ENCODE measurements around the gene RELL1. TPM values are rescaled to one million over a fixed set of nuclear protein-coding genes. Genes with fewer than 3 reads are reported as not detected.

Gene RELL1
- total and polyA plus RNA-seq, 10 of the 15 experiments (the other 5 are each of a cell fraction or from before 2014, with no cell fraction given): 0.20 to 10.9 (median 3.9) TPM

- H3K79me2 ChIP-seq (ENCODE audit: control insufficient read depth, insufficient read depth, low read length): no peaks in the 10 kb centered on the region; the same call in none of the 2 replicates
- no peak overlapping the region for H3K4me3 ChIP-seq
- H4K20me1 ChIP-seq (ENCODE audit: control insufficient read depth, insufficient read depth): no peaks in the 10 kb centered on the region
- no peaks in the 10 kb centered on the region for H3K36me3 ChIP-seq (ENCODE audit: control insufficient read depth in 2 of 2, insufficient read depth in 2 of 2, low read length in 1 of 2)
- DNase-seq (ENCODE audit: low read depth, low spot score) (no peak), ATAC-seq (no peak), FAIRE-seq (no peak)
- 79% methylated on average over 5 of the region's 5 CpGs for WGBS (ENCODE audit: insufficient coverage, insufficient replicate concordance, low lambda C conversion rate, missing lambda C conversion rate)
- ChIA-PET SMC1A (ENCODE audit: uncharacterized antibody, unreplicated experiment) (no interaction called here), POLR2A (no interaction called here), CTCF (interaction anchor here (1.2 to 1.4 kb wide), 2 partner anchors 12 to 60 kb away, joined by 3 read pairs; no protein-coding TSS in a partner anchor), RAD21 (ENCODE audit: unreplicated experiment) (no interaction called here)
- intact Hi-C loops (cut with micrococcal nuclease; ENCODE audit: unreplicated experiment): no loop called here
- BruUV-seq (replicated peaks): no TSS peak
- in situ Hi-C loops (cut with MboI): no loop called here
- H3K4me2 ChIP-seq (ENCODE audit: control insufficient read depth, insufficient read depth): no peak overlapping the region
- peaks cover 8% of the 10 kb centered on the region for H3K4me1 ChIP-seq (ENCODE audit: control insufficient read depth, insufficient read depth, low read length)
- no peak for TF ChIP-seq YY1 (IDR thresholded peaks at IDR 0.05; ENCODE audit: low read depth, low read length)
- peaks cover 2% of the 10 kb centered on the region; the same call in 1 of the 3 replicates for H3K9me3 ChIP-seq (replicated peaks; ENCODE audit: control insufficient read depth, insufficient read depth, low read length)
- H2AFZ ChIP-seq (ENCODE audit: control insufficient read depth, low read depth, low read length): no peak overlapping the region
- H3K27ac ChIP-seq (ENCODE audit: control insufficient read depth, insufficient read depth): no peak overlapping the region
- no peak overlapping the region for H3K9ac ChIP-seq (ENCODE audit: control insufficient read depth, insufficient read depth, low read length)
- H3K27me3 ChIP-seq (replicated peaks in 1 of 2; ENCODE audit: control insufficient read depth in 2 of 2, insufficient read depth in 2 of 2, low read length in 1 of 2): no peaks in the 10 kb centered on the region
Observed at GRCh38 chr4:37662861-37663390, 23.2 kb downstream of the RELL1 start.

- Histone ChIP-seq H3K27ac (ENCODE audit: control insufficient read depth, insufficient read depth) (no peak overlapping the region), H2AFZ (ENCODE audit: control insufficient read depth, low read depth, low read length) (no peak overlapping the region), H3K27me3 (replicated peaks in 1 of 2; ENCODE audit: control insufficient read depth in 2 of 2, insufficient read depth in 2 of 2, low read length in 1 of 2) (no peaks in the 10 kb centered on the region), H3K9me3 (replicated peaks; ENCODE audit: control insufficient read depth, insufficient read depth, low read length) (peaks cover 4% of the 10 kb centered on the region; the same call in 2 of the 3 replicates), H3K9ac (ENCODE audit: control insufficient read depth, insufficient read depth, low read length) (no peak overlapping the region), H3K4me2 (ENCODE audit: control insufficient read depth, insufficient read depth) (no peak overlapping the region), H3K4me3 (no peak overlapping the region), H3K4me1 (ENCODE audit: control insufficient read depth, insufficient read depth, low read length) (peaks cover 8% of the 10 kb centered on the region), H3K79me2 (ENCODE audit: control insufficient read depth, insufficient read depth, low read length) (no peaks in the 10 kb centered on the region; the same call in none of the 2 replicates), H3K36me3 (ENCODE audit: control insufficient read depth in 2 of 2, insufficient read depth in 2 of 2, low read length in 1 of 2) (no peaks in the 10 kb centered on the region), H4K20me1 (ENCODE audit: control insufficient read depth, insufficient read depth) (no peaks in the 10 kb centered on the region)
- intact Hi-C loops (cut with micrococcal nuclease; ENCODE audit: unreplicated experiment): no loop called here
- TF ChIP-seq MYC (IDR thresholded peaks at IDR 0.05; ENCODE audit: insufficient read depth, insufficient read length, insufficient replicate concordance, low read length, severe bottlenecking) (no peak), STAT1 (conservative IDR thresholded peaks at IDR 0.05) (no peak), E2F4 (IDR thresholded peaks at IDR 0.05; ENCODE audit: low read depth, low read length) (no peak)
- ChIA-PET CTCF (interaction anchor here (1.2 to 1.4 kb wide), 2 partner anchors 13 to 59 kb away, joined by 3 read pairs; no protein-coding TSS in a partner anchor), RAD21 (ENCODE audit: unreplicated experiment) (no interaction called here), SMC1A (ENCODE audit: uncharacterized antibody, unreplicated experiment) (interaction anchor here (0.9 to 1.6 kb wide), 4 partner anchors 10 to 65 kb away, joined by 3 to 5 read pairs (median 4); no protein-coding TSS in a partner anchor), POLR2A (interaction anchor here (1.0 kb wide), 1 partner anchor 9 kb away, joined by 5 read pairs; no protein-coding TSS in a partner anchor)
- 53% methylated on average over 1 of the region's 1 CpG for WGBS (ENCODE audit: insufficient coverage, insufficient replicate concordance, low lambda C conversion rate, missing lambda C conversion rate)
- BruUV-seq (replicated peaks): no TSS peak
- no peak for ATAC-seq
- FAIRE-seq: no peak
- DNase-seq (ENCODE audit: low read depth, low spot score): no peak
- in situ Hi-C loops (cut with MboI): no loop called here
Observed at GRCh38 chr4:37662251-37662650, 23.9 kb downstream of the RELL1 start.
